CD4-positive, CD25-positive, alpha-beta regulatory T cell (primary cell): Measurements from ENCODE around the gene RSPO3. TPM values are rescaled to one million over a fixed set of nuclear protein-coding genes. Genes with fewer than 3 reads are reported as not detected.

Experiments
- ATAC-seq, 2 donors: fragments of 150-1000 bp; cut with Tn5 transposase; one replicate each; pipeline ENCODE4 v1.10.0; 2021; ENCODE audit warnings: low read depth in 2 of 2, moderate number of reproducible peaks in 2 of 2, moderate library complexity in 1 of 2
- DNase-seq, 3 donors: peaks; one replicate each; pipeline versions ENCODE4 v3.0.0 to v3.0.0-alpha.2; 2012 to 2022; ENCODE audit warnings: mixed read lengths in 1 of 3
- H3K27ac ChIP-seq: one replicate; pipeline ENCODE4 v1.7.0; 2013; ENCODE audit warnings: mild to moderate bottlenecking, low read length; ENCODE audit not compliant: insufficient read depth, poor library complexity, severe bottlenecking
- H3K27me3 ChIP-seq: one replicate; pipeline ENCODE4 v1.7.0; 2013; ENCODE audit warnings: low read length; ENCODE audit not compliant: control insufficient read depth, insufficient read depth
- H3K36me3 ChIP-seq: one replicate; pipeline ENCODE4 v1.7.0; 2013; ENCODE audit warnings: mild to moderate bottlenecking, low read length, moderate library complexity; ENCODE audit not compliant: control insufficient read depth, insufficient read depth
- H3K4me1 ChIP-seq: 2 replicates; pipeline ENCODE4 v1.7.0; 2013; ENCODE audit warnings: mild to moderate bottlenecking, low read length; ENCODE audit not compliant: insufficient read depth, control insufficient read depth, poor library complexity, severe bottlenecking
- H3K4me3 ChIP-seq: one replicate; pipeline ENCODE4 v1.7.0; 2013; ENCODE audit warnings: low read depth, mild to moderate bottlenecking, low read length, moderate library complexity
- H3K9me3 ChIP-seq, 2 experiments: 1 replicate in 1 of 2; 2 replicates in 1 of 2; pipeline ENCODE4 v1.7.0; 2013; ENCODE audit warnings: low read length in 2 of 2, mild to moderate bottlenecking in 1 of 2, moderate library complexity in 1 of 2; ENCODE audit not compliant: control insufficient read depth in 2 of 2
- H3K27ac Mint-ChIP-seq, 3 donors: one replicate each; pipeline ENCODE4 v1.8.0; 2020 to 2022; ENCODE audit warnings: mild to moderate bottlenecking in 3 of 3, mixed read lengths in 3 of 3, moderate library complexity in 2 of 3
- H3K27me3 Mint-ChIP-seq: one replicate; pipeline ENCODE4 v1.8.0; 2022; ENCODE audit warnings: mild to moderate bottlenecking, mixed read lengths
- H3K36me3 Mint-ChIP-seq: one replicate; pipeline ENCODE4 v1.8.0; 2020; ENCODE audit warnings: mixed read lengths
- H3K4me1 Mint-ChIP-seq, 4 donors: one replicate each; pipeline ENCODE4 v1.8.0; 2020 to 2022; ENCODE audit warnings: mixed read lengths in 4 of 4, mild to moderate bottlenecking in 1 of 4
- H3K4me3 Mint-ChIP-seq, 4 donors: one replicate each; pipeline ENCODE4 v1.8.0; 2020 to 2022; ENCODE audit warnings: mild to moderate bottlenecking in 4 of 4, mixed read lengths in 4 of 4, moderate library complexity in 3 of 4
- H3K9me3 Mint-ChIP-seq, 7 donors: one replicate each; pipeline ENCODE4 v1.8.0; 2020 to 2022; ENCODE audit warnings: mixed read lengths in 7 of 7, mild to moderate bottlenecking in 3 of 7, moderate library complexity in 2 of 7
- polyA plus RNA-seq, 4 donors: library from polyadenylated mRNA; unstranded; fragments of 300-500 nt; fragmentation: Illumina TruSeq; gene quantifications; one replicate each; pipeline ENCODE4 v1.2.3, GENCODE V29; 2021
- total RNA-seq: library from RNA; stranded (reverse); gene quantifications from one replicate; pipeline ENCODE4 v1.2.3, GENCODE V29; 2022

RSPO3 gene
- total and polyA plus RNA-seq, 5 donors from 2014 or later = not detected

GRCh38 chr6:127164565-127164964 lies 46.1 kb downstream of the RSPO3 start:
- Histone ChIP-seq H3K27me3 (no peaks in the 10 kb centered on the region), H3K4me3 (no peak overlapping the region), H3K27ac (no peak overlapping the region), H3K9me3 (no peaks in the 10 kb centered on the region), H3K36me3 (no peaks in the 10 kb centered on the region), H3K4me1 (no peaks in the 10 kb centered on the region)
- Mint-ChIP-seq H3K36me3 (no peaks in the 10 kb centered on the region), H3K27ac (no peak overlapping the region), H3K9me3 (peaks cover 0 to 1% (median 0%) of the 10 kb centered on the region in 7 donors), H3K4me3 (no peak overlapping the region), H3K27me3 (no peaks in the 10 kb centered on the region), H3K4me1 (no peaks in the 10 kb centered on the region)
- ATAC-seq (no peak), DNase-seq (no peak)

GRCh38 chr6:127173156-127173940 lies 54.9 kb downstream of the RSPO3 start:
- ATAC-seq (no peak), DNase-seq (no peak)
- Mint-ChIP-seq H3K27ac (no peak overlapping the region), H3K9me3 (peaks cover 0 to 1% (median 0%) of the 10 kb centered on the region in 7 donors), H3K36me3 (no peaks in the 10 kb centered on the region), H3K4me1 (no peaks in the 10 kb centered on the region), H3K4me3 (no peak overlapping the region), H3K27me3 (no peaks in the 10 kb centered on the region)
- Histone ChIP-seq H3K4me3 (no peak overlapping the region), H3K27me3 (no peaks in the 10 kb centered on the region), H3K4me1 (no peaks in the 10 kb centered on the region), H3K27ac (no peak overlapping the region), H3K9me3 (no peaks in the 10 kb centered on the region), H3K36me3 (no peaks in the 10 kb centered on the region)

- no peaks in the 10 kb centered on the region for H3K36me3 Mint-ChIP-seq
- Histone ChIP-seq H3K4me3 (no peak overlapping the region), H3K27ac (no peak overlapping the region), H3K36me3 (no peaks in the 10 kb centered on the region), H3K4me1 (no peaks in the 10 kb centered on the region), H3K9me3 (no peaks in the 10 kb centered on the region), H3K27me3 (no peaks in the 10 kb centered on the region)
- H3K27ac Mint-ChIP-seq = no peak overlapping the region
- DNase-seq (no peak), ATAC-seq (no peak)
- H3K4me1 Mint-ChIP-seq = no peaks in the 10 kb centered on the region
- H3K27me3 Mint-ChIP-seq = no peaks in the 10 kb centered on the region
- H3K4me3 Mint-ChIP-seq = no peak overlapping the region
- peaks cover 0 to 1% (median 0%) of the 10 kb centered on the region in 7 donors for H3K9me3 Mint-ChIP-seq
Observed at GRCh38 chr6:127176146-127176545, 57.7 kb downstream of the RSPO3 start.

GRCh38 chr6:127177030-127177922 lies 58.8 kb downstream of the RSPO3 start:
- H3K27ac Mint-ChIP-seq = no peak overlapping the region
- H3K27me3 ChIP-seq = no peaks in the 10 kb centered on the region
- ATAC-seq (no peak), DNase-seq (no peak)
- no peaks in the 10 kb centered on the region for H3K36me3 ChIP-seq
- no peaks in the 10 kb centered on the region for H3K27me3 Mint-ChIP-seq
- no peak overlapping the region for H3K27ac ChIP-seq
- H3K4me1 Mint-ChIP-seq = no peaks in the 10 kb centered on the region
- no peaks in the 10 kb centered on the region for H3K4me1 ChIP-seq
- H3K4me3 ChIP-seq = no peak overlapping the region
- H3K9me3 ChIP-seq = no peaks in the 10 kb centered on the region
- H3K9me3 Mint-ChIP-seq = peaks cover 0 to 1% (median 0%) of the 10 kb centered on the region in 7 donors
- H3K36me3 Mint-ChIP-seq = no peaks in the 10 kb centered on the region
- no peak overlapping the region for H3K4me3 Mint-ChIP-seq

- no peaks in the 10 kb centered on the region for H3K4me1 ChIP-seq
- Mint-ChIP-seq H3K27me3 (no peaks in the 10 kb centered on the region), H3K4me3 (no peak overlapping the region), H3K9me3 (peaks cover 0 to 1% (median 0%) of the 10 kb centered on the region in 7 donors), H3K4me1 (no peaks in the 10 kb centered on the region), H3K36me3 (no peaks in the 10 kb centered on the region), H3K27ac (no peak overlapping the region)
- no peaks in the 10 kb centered on the region for H3K36me3 ChIP-seq
- no peak for DNase-seq
- no peaks in the 10 kb centered on the region for H3K9me3 ChIP-seq
- no peaks in the 10 kb centered on the region for H3K27me3 ChIP-seq
- no peak overlapping the region for H3K27ac ChIP-seq
- no peak for ATAC-seq
- no peak overlapping the region for H3K4me3 ChIP-seq
Observed at GRCh38 chr6:127177923-127178231, 59.4 kb downstream of the RSPO3 start.

- peaks cover 2% of the 10 kb centered on the region for H3K27me3 ChIP-seq
- H3K4me1 ChIP-seq = no peaks in the 10 kb centered on the region
- H3K9me3 Mint-ChIP-seq = peaks cover 0 to 1% (median 0%) of the 10 kb centered on the region in 7 donors
- ATAC-seq = no peak
- DNase-seq = no peak
- no peaks in the 10 kb centered on the region for H3K9me3 ChIP-seq
- no peaks in the 10 kb centered on the region for H3K36me3 Mint-ChIP-seq
- H3K4me3 Mint-ChIP-seq = no peak overlapping the region
- no peaks in the 10 kb centered on the region for H3K36me3 ChIP-seq
- H3K4me3 ChIP-seq = no peak overlapping the region
- no peaks in the 10 kb centered on the region for H3K4me1 Mint-ChIP-seq
- H3K27ac Mint-ChIP-seq = no peak overlapping the region
- H3K27ac ChIP-seq = no peak overlapping the region
- no peaks in the 10 kb centered on the region for H3K27me3 Mint-ChIP-seq
Observed at GRCh38 chr6:127178746-127179145, 60.3 kb downstream of the RSPO3 start.

- Mint-ChIP-seq H3K4me1 (no peaks in the 10 kb centered on the region), H3K27me3 (no peaks in the 10 kb centered on the region), H3K27ac (no peak overlapping the region)
Observed at GRCh38 chr6:127180426-127180825, 62.0 kb downstream of the RSPO3 start.

More at GRCh38 chr6:127180426-127180825, 62.0 kb downstream of the RSPO3 start:
- Histone ChIP-seq H3K4me1 (no peaks in the 10 kb centered on the region), H3K9me3 (no peaks in the 10 kb centered on the region), H3K4me3 (no peak overlapping the region), H3K36me3 (no peaks in the 10 kb centered on the region), H3K27ac (no peak overlapping the region), H3K27me3 (peaks cover 2% of the 10 kb centered on the region)
- Mint-ChIP-seq H3K4me3 (no peak overlapping the region), H3K9me3 (peaks cover 0 to 1% (median 0%) of the 10 kb centered on the region in 7 donors), H3K36me3 (no peaks in the 10 kb centered on the region)
- DNase-seq (no peak), ATAC-seq (no peak)
